ENCODE results near the gene TMPRSS4. TPM values are rescaled to one million over a fixed set of nuclear protein-coding genes. Genes with fewer than 3 reads are reported as not detected.

Gene TMPRSS4
- total RNA-seq, 1 experiment from 2014 or later: not detected

- no peak for DNase-seq
- no peak overlapping the region for H2BK15ac ChIP-seq (ENCODE audit: low read depth, low read length)
- no peak overlapping the region for H3T11ph ChIP-seq (ENCODE audit: low read length)
- H3K4me1 ChIP-seq (ENCODE audit: insufficient read depth, low read length): no peaks in the 10 kb centered on the region
- H3K9me3 ChIP-seq (ENCODE audit: control insufficient read depth, low read depth, low read length): no peaks in the 10 kb centered on the region
- H2BK120ac ChIP-seq (ENCODE audit: low read depth, low read length, poor library complexity, severe bottlenecking): no peak overlapping the region
- H4K20me1 ChIP-seq (ENCODE audit: control insufficient read depth, insufficient read depth, insufficient read length): no peaks in the 10 kb centered on the region
- no peaks in the 10 kb centered on the region for H3K23me2 ChIP-seq (ENCODE audit: insufficient read length, low read depth, low read length, poor library complexity, severe bottlenecking)
- TF ChIP-seq, protein P1, sequence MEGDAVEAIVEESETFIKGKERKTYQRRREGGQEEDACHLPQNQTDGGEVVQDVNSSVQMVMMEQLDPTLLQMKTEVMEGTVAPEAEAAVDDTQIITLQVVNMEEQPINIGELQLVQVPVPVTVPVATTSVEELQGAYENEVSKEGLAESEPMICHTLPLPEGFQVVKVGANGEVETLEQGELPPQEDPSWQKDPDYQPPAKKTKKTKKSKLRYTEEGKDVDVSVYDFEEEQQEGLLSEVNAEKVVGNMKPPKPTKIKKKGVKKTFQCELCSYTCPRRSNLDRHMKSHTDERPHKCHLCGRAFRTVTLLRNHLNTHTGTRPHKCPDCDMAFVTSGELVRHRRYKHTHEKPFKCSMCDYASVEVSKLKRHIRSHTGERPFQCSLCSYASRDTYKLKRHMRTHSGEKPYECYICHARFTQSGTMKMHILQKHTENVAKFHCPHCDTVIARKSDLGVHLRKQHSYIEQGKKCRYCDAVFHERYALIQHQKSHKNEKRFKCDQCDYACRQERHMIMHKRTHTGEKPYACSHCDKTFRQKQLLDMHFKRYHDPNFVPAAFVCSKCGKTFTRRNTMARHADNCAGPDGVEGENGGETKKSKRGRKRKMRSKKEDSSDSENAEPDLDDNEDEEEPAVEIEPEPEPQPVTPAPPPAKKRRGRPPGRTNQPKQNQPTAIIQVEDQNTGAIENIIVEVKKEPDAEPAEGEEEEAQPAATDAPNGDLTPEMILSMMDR (conservative IDR thresholded peaks at IDR 0.05): no peak
- peaks cover 5 to 6% of the 10 kb centered on the region in 2 experiments for H3K4me1 Mint-ChIP-seq
- no peaks in the 10 kb centered on the region for H3K27me3 ChIP-seq (ENCODE audit: insufficient read depth, low read length)
- H3K9ac ChIP-seq (ENCODE audit: extremely low read depth, insufficient read length, low read length): no peak overlapping the region
- no peak overlapping the region; a peak in 1 of 7 replicates for H3K27ac Mint-ChIP-seq
- no peak overlapping the region for H4K8ac ChIP-seq (replicated peaks; ENCODE audit: insufficient read length, low read depth, low read length)
- H3K18ac ChIP-seq (ENCODE audit: insufficient read length, low read depth, low read length): no peak overlapping the region
- no peak overlapping the region for H3K4me3 Mint-ChIP-seq
- WGBS (ENCODE audit: extremely low coverage, insufficient read length, low lambda C conversion rate): no CpG with 5 or more reads among the region's 10 CpGs
- H3K27me3 Mint-ChIP-seq (ENCODE audit: low read depth): peaks cover 50% of the 10 kb centered on the region
- no peak overlapping the region for H3K4me2 ChIP-seq (ENCODE audit: insufficient read depth, insufficient read length, low read length)
- H3K79me2 ChIP-seq (ENCODE audit: insufficient read depth, low read length): no peaks in the 10 kb centered on the region
- no peak overlapping the region for H2AK5ac ChIP-seq (ENCODE audit: insufficient read length, low read length)
- no peak overlapping the region for H2AFZ ChIP-seq (ENCODE audit: low read length)
- no peak overlapping the region for H4K91ac ChIP-seq (ENCODE audit: insufficient read length, low read depth, low read length)
- H2BK5ac ChIP-seq (ENCODE audit: insufficient read length, low read length): no peak overlapping the region
- no peak overlapping the region for H3K27ac ChIP-seq (ENCODE audit: insufficient read length, low read depth, low read length)
- H3K4ac ChIP-seq (ENCODE audit: low read depth, low read length): no peak overlapping the region
- no peaks in the 10 kb centered on the region for H3K79me1 ChIP-seq (ENCODE audit: insufficient read depth, low read depth, low read length, poor library complexity, severe bottlenecking)
- no peak overlapping the region for H3K23ac ChIP-seq (ENCODE audit: insufficient read length, low read depth, low read length)
- no peaks in the 10 kb centered on the region for H3K36me3 Mint-ChIP-seq (ENCODE audit: insufficient read depth in 1 of 3, low read depth in 3 of 3)
- no peaks in the 10 kb centered on the region for H3K9me3 Mint-ChIP-seq
- H4K5ac ChIP-seq (ENCODE audit: insufficient read length, low read depth, low read length): no peak overlapping the region
- H3K14ac ChIP-seq (ENCODE audit: insufficient read depth, low read length): no peak overlapping the region
- no peak overlapping the region for H2BK20ac ChIP-seq (ENCODE audit: low read depth, low read length, poor library complexity, severe bottlenecking)
- no peak overlapping the region for H3K56ac ChIP-seq (ENCODE audit: insufficient read length, low read depth, low read length)
- no peak overlapping the region for H2BK12ac ChIP-seq (ENCODE audit: insufficient read length, low read depth, low read length)
These were observed 59.9 kb downstream of the TMPRSS4 start for GRCh38 chr11:118136801-118137200.
